ENCODE data around the gene FCER2.

The FCER2 gene

GRCh38 chr19:7677669-7678311 is 24.1 kb downstream of the FCER2 start:
- Mint-ChIP-seq H3K4me3 (peak overlapping the region; percentile 31), H3K4me1 (peaks cover 56% of the 10 kb centered on the region), H3K36me3 (no peaks in the 10 kb centered on the region), H3K27ac (peak overlapping the region; percentile 67), H3K9me3 (no peaks in the 10 kb centered on the region), H3K27me3 (peaks cover 11% of the 10 kb centered on the region)

GRCh38 chr19:7676854-7677253 is 25.1 kb downstream of the FCER2 start, which contains the start of gene MCEMP1:
Gene MCEMP1, plus strand, starts transcription at chr19:7677090. Its CDS starts 31 bp downstream, at chr19:7677121.
- Mint-ChIP-seq H3K27me3 (peaks cover 13% of the 10 kb centered on the region), H3K9me3 (no peaks in the 10 kb centered on the region), H3K36me3 (no peaks in the 10 kb centered on the region), H3K4me1 (peaks cover 51% of the 10 kb centered on the region), H3K27ac (peak within 1 kb of the TSS; percentile 67), H3K4me3 (peak within 1 kb of the TSS; percentile 31)

- H3K27ac Mint-ChIP-seq: no peak overlapping the region
- H3K36me3 Mint-ChIP-seq: no peaks in the 10 kb centered on the region
- peaks cover 49% of the 10 kb centered on the region for H3K4me1 Mint-ChIP-seq
- peaks cover 16% of the 10 kb centered on the region for H3K27me3 Mint-ChIP-seq
- H3K4me3 Mint-ChIP-seq: no peak overlapping the region
- no peaks in the 10 kb centered on the region for H3K9me3 Mint-ChIP-seq
These were observed 25.6 kb downstream of the FCER2 start for GRCh38 chr19:7676376-7676775.

GRCh38 chr19:7674010-7675005 is 27.6 kb downstream of the FCER2 start:
- Mint-ChIP-seq H3K27me3 (peaks cover 22% of the 10 kb centered on the region), H3K27ac (no peak overlapping the region), H3K4me1 (peaks cover 48% of the 10 kb centered on the region), H3K4me3 (no peak overlapping the region), H3K9me3 (no peaks in the 10 kb centered on the region), H3K36me3 (no peaks in the 10 kb centered on the region)

GRCh38 chr19:7672522-7672921 is 29.4 kb downstream of the FCER2 start:
- no peaks in the 10 kb centered on the region for H3K9me3 Mint-ChIP-seq

GRCh38 chr19:7670790-7671189 is 31.1 kb downstream of the FCER2 start:
- H3K9me3 Mint-ChIP-seq: no peaks in the 10 kb centered on the region
- H3K36me3 Mint-ChIP-seq: no peaks in the 10 kb centered on the region
- no peak overlapping the region for H3K27ac Mint-ChIP-seq
- peaks cover 18% of the 10 kb centered on the region for H3K27me3 Mint-ChIP-seq
- H3K4me1 Mint-ChIP-seq: peaks cover 22% of the 10 kb centered on the region
- peak overlapping the region; percentile 67 for H3K4me3 Mint-ChIP-seq

More at GRCh38 chr19:7672522-7672921, 29.4 kb downstream of the FCER2 start:
- no peaks in the 10 kb centered on the region for H3K36me3 Mint-ChIP-seq
- H3K4me1 Mint-ChIP-seq: peaks cover 36% of the 10 kb centered on the region
- peaks cover 21% of the 10 kb centered on the region for H3K27me3 Mint-ChIP-seq
- H3K27ac Mint-ChIP-seq: no peak overlapping the region
- H3K4me3 Mint-ChIP-seq: no peak overlapping the region

- H3K4me3 Mint-ChIP-seq: peak overlapping the region; percentile 67
- peaks cover 17% of the 10 kb centered on the region for H3K27me3 Mint-ChIP-seq
- no peak overlapping the region for H3K27ac Mint-ChIP-seq
- peaks cover 21% of the 10 kb centered on the region for H3K4me1 Mint-ChIP-seq
- no peaks in the 10 kb centered on the region for H3K9me3 Mint-ChIP-seq
- no peaks in the 10 kb centered on the region for H3K36me3 Mint-ChIP-seq
These were observed 31.7 kb downstream of the FCER2 start for GRCh38 chr19:7670150-7670783.

GRCh38 chr19:7669641-7670040 is 32.3 kb downstream of the FCER2 start:
- Mint-ChIP-seq H3K27ac (no peak overlapping the region), H3K9me3 (no peaks in the 10 kb centered on the region), H3K36me3 (no peaks in the 10 kb centered on the region), H3K4me3 (peak overlapping the region; percentile 20), H3K27me3 (peaks cover 17% of the 10 kb centered on the region), H3K4me1 (peaks cover 20% of the 10 kb centered on the region)

- Mint-ChIP-seq H3K36me3 (no peaks in the 10 kb centered on the region), H3K27me3 (peaks cover 17% of the 10 kb centered on the region), H3K4me1 (peaks cover 12% of the 10 kb centered on the region), H3K9me3 (no peaks in the 10 kb centered on the region), H3K4me3 (peak within 1 kb of the TSS; percentile 20), H3K27ac (no peak within 1 kb of the TSS)
These were observed 33.1 kb downstream of the FCER2 start, which contains the start of gene RETN for GRCh38 chr19:7668842-7669241. Gene RETN, plus strand, starts transcription at chr19:7669049. Its CDS starts 278 bp downstream, at chr19:7669327.

- Mint-ChIP-seq H3K4me1 (peaks cover 6% of the 10 kb centered on the region), H3K4me3 (no peak overlapping the region), H3K27ac (no peak overlapping the region), H3K9me3 (no peaks in the 10 kb centered on the region), H3K27me3 (peaks cover 5% of the 10 kb centered on the region), H3K36me3 (no peaks in the 10 kb centered on the region)
These were observed 36.9 kb downstream of the FCER2 start for GRCh38 chr19:7665076-7665475.

- H3K4me1 Mint-ChIP-seq: no peaks in the 10 kb centered on the region
- no peak overlapping the region for H3K27ac Mint-ChIP-seq
These were observed 38.2 kb downstream of the FCER2 start for GRCh38 chr19:7663706-7664105.

GRCh38 chr19:7662657-7663056 is 39.3 kb downstream of the FCER2 start:
- no peak overlapping the region for H3K4me3 Mint-ChIP-seq
- H3K27me3 Mint-ChIP-seq: no peaks in the 10 kb centered on the region
- no peak overlapping the region for H3K27ac Mint-ChIP-seq
- no peaks in the 10 kb centered on the region for H3K36me3 Mint-ChIP-seq
- no peaks in the 10 kb centered on the region for H3K9me3 Mint-ChIP-seq
- peaks cover 9% of the 10 kb centered on the region for H3K4me1 Mint-ChIP-seq

More at GRCh38 chr19:7663706-7664105, 38.2 kb downstream of the FCER2 start:
- H3K9me3 Mint-ChIP-seq: no peaks in the 10 kb centered on the region
- no peak overlapping the region for H3K4me3 Mint-ChIP-seq
- no peaks in the 10 kb centered on the region for H3K27me3 Mint-ChIP-seq
- no peaks in the 10 kb centered on the region for H3K36me3 Mint-ChIP-seq

GRCh38 chr19:7661744-7662538 is 40.0 kb downstream of the FCER2 start:
- Mint-ChIP-seq H3K4me1 (peaks cover 16% of the 10 kb centered on the region), H3K27ac (no peak overlapping the region), H3K9me3 (no peaks in the 10 kb centered on the region), H3K4me3 (no peak overlapping the region), H3K27me3 (no peaks in the 10 kb centered on the region), H3K36me3 (no peaks in the 10 kb centered on the region)

- Mint-ChIP-seq H3K36me3 (no peaks in the 10 kb centered on the region), H3K27ac (peak overlapping the region; percentile 70), H3K4me1 (peaks cover 16% of the 10 kb centered on the region)
These were observed 43.7 kb downstream of the FCER2 start for GRCh38 chr19:7658219-7658686.

More at GRCh38 chr19:7658219-7658686, 43.7 kb downstream of the FCER2 start:
- Mint-ChIP-seq H3K4me3 (peak overlapping the region; percentile 73), H3K9me3 (no peaks in the 10 kb centered on the region), H3K27me3 (no peaks in the 10 kb centered on the region)
